ENCODE measurements around the gene CEACAM20.

DNA sequence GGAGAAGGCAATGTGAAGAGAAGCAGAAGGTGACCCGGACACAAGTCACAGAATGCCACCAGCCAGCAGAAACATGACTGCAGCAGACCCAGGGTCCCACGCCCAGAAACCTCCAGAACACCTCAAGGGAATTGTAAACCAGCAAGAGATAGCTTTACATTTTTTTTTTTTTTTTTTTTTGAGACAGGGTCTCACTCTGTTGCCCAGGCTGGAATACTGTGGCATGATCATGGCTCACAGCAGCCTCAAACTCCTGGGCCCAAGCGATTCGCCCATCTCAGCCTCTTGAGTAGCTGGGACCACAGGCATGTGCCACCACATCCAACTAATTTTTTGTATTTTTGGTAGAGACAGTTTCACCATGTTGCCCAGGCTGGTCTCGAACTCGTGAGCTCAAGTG lies 10.5 kb upstream of the CEACAM20 start:
- TF ChIP-seq EZH2 (IDR thresholded peaks at IDR 0.05; ENCODE audit: insufficient read depth, poor library complexity, severe bottlenecking) (no peak), EZH2phosphoT487 (IDR thresholded peaks at IDR 0.05; ENCODE audit: insufficient read depth, low read depth) (no peak)

Measured in GM23248 (cell line).